ENCODE measurements around the gene PRIM1. TPM values are rescaled to one million over a fixed set of nuclear protein-coding genes. Genes with fewer than 3 reads are reported as not detected.

PRIM1 gene
- total RNA-seq, 2 experiments from 2014 or later, result 81.3 to 83.7 TPM

- ATAC-seq, result no peak
- CTCF ChIA-PET, result no interaction called here
- H3K4me3 Mint-ChIP-seq, result no peak overlapping the region
- no peaks in the 10 kb centered on the region for H3K27me3 Mint-ChIP-seq
- intact Hi-C loops (cut with DNase I, micrococcal nuclease), result no loop called here
- no peaks in the 10 kb centered on the region for H3K9me3 Mint-ChIP-seq (ENCODE audit: low read depth)
- no peak for DNase-seq
- POLR2A ChIA-PET, result no interaction called here
- no peak overlapping the region for H3K27ac Mint-ChIP-seq
- no peaks in the 10 kb centered on the region for H3K36me3 Mint-ChIP-seq (ENCODE audit: low read depth)
- H3K4me1 Mint-ChIP-seq, result no peaks in the 10 kb centered on the region
Observed at GRCh38 chr12:56781726-56782125, 29.6 kb upstream of the PRIM1 start.

GRCh38 chr12:56778756-56779155 is 26.6 kb upstream of the PRIM1 start:
- DNase-seq (no peak), ATAC-seq (no peak)
- no peaks in the 10 kb centered on the region for H3K27me3 Mint-ChIP-seq
- H3K27ac Mint-ChIP-seq, result no peak overlapping the region
- H3K4me1 Mint-ChIP-seq, result no peaks in the 10 kb centered on the region
- no peaks in the 10 kb centered on the region for H3K9me3 Mint-ChIP-seq (ENCODE audit: low read depth)
- no peak overlapping the region for H3K4me3 Mint-ChIP-seq
- ChIA-PET POLR2A (interaction anchor here (0.7 kb wide), 1 partner anchor 228 kb away, joined by 3 read pairs; no protein-coding TSS in a partner anchor), CTCF (interaction anchor here (0.6 to 0.7 kb wide), 2 partner anchors 220 to 919 kb away, joined by 3 read pairs; no protein-coding TSS in a partner anchor)
- intact Hi-C loops (cut with DNase I, micrococcal nuclease), result no loop called here
- H3K36me3 Mint-ChIP-seq (ENCODE audit: low read depth), result no peaks in the 10 kb centered on the region

GRCh38 chr12:56776654-56777053 is 24.5 kb upstream of the PRIM1 start:
- ChIA-PET POLR2A (no interaction called here), CTCF (no interaction called here)
- H3K36me3 Mint-ChIP-seq (ENCODE audit: low read depth), result no peaks in the 10 kb centered on the region
- H3K27ac Mint-ChIP-seq, result no peak overlapping the region
- no peaks in the 10 kb centered on the region for H3K9me3 Mint-ChIP-seq (ENCODE audit: low read depth)
- no peaks in the 10 kb centered on the region for H3K4me1 Mint-ChIP-seq
- intact Hi-C loops (cut with DNase I, micrococcal nuclease), result no loop called here
- DNase-seq (no peak), ATAC-seq (no peak)
- H3K27me3 Mint-ChIP-seq, result no peaks in the 10 kb centered on the region
- H3K4me3 Mint-ChIP-seq, result no peak overlapping the region

- ChIA-PET POLR2A (no interaction called here), CTCF (interaction anchor here (0.7 kb wide), 1 partner anchor 16 kb away, joined by 3 read pairs; no protein-coding TSS in a partner anchor)
- Mint-ChIP-seq H3K9me3 (ENCODE audit: low read depth) (no peaks in the 10 kb centered on the region), H3K27me3 (no peaks in the 10 kb centered on the region), H3K27ac (no peak overlapping the region), H3K36me3 (ENCODE audit: low read depth) (no peaks in the 10 kb centered on the region), H3K4me3 (no peak overlapping the region), H3K4me1 (no peaks in the 10 kb centered on the region)
- DNase-seq (no peak), ATAC-seq (no peak)
- intact Hi-C loops (cut with DNase I, micrococcal nuclease), result no loop called here
Observed at GRCh38 chr12:56775638-56776037, 23.5 kb upstream of the PRIM1 start.

- no peak overlapping the region for H3K4me3 Mint-ChIP-seq
- no peaks in the 10 kb centered on the region for H3K27me3 Mint-ChIP-seq
- ChIA-PET CTCF (no interaction called here), POLR2A (no interaction called here)
- no peaks in the 10 kb centered on the region for H3K9me3 Mint-ChIP-seq (ENCODE audit: low read depth)
- intact Hi-C loops (cut with DNase I, micrococcal nuclease), result no loop called here
- no peak for DNase-seq
- H3K4me1 Mint-ChIP-seq, result no peaks in the 10 kb centered on the region
- no peak overlapping the region for H3K27ac Mint-ChIP-seq
- H3K36me3 Mint-ChIP-seq (ENCODE audit: low read depth), result no peaks in the 10 kb centered on the region
- ATAC-seq, result no peak
Observed at GRCh38 chr12:56773113-56773512, 21.0 kb upstream of the PRIM1 start.

- H3K27me3 Mint-ChIP-seq, result no peaks in the 10 kb centered on the region
- H3K4me1 Mint-ChIP-seq, result no peaks in the 10 kb centered on the region
Observed at GRCh38 chr12:56772625-56773024, 20.5 kb upstream of the PRIM1 start.

GRCh38 chr12:56769868-56770267 is 17.7 kb upstream of the PRIM1 start:
- no peaks in the 10 kb centered on the region for H3K36me3 Mint-ChIP-seq (ENCODE audit: low read depth)
- no peak overlapping the region for H3K4me3 Mint-ChIP-seq
- H3K9me3 Mint-ChIP-seq (ENCODE audit: low read depth), result no peaks in the 10 kb centered on the region
- no peak overlapping the region for H3K27ac Mint-ChIP-seq
- intact Hi-C loops (cut with DNase I, micrococcal nuclease), result no loop called here
- no peak for DNase-seq
- no peaks in the 10 kb centered on the region for H3K27me3 Mint-ChIP-seq
- ChIA-PET POLR2A (no interaction called here), CTCF (interaction anchor here (0.7 kb wide), 2 partner anchors 145 to 631 kb away, joined by 3 read pairs; no protein-coding TSS in a partner anchor)
- H3K4me1 Mint-ChIP-seq, result no peaks in the 10 kb centered on the region
- ATAC-seq, result no peak

More at GRCh38 chr12:56772625-56773024, 20.5 kb upstream of the PRIM1 start:
- POLR2A ChIA-PET, result no interaction called here
- ATAC-seq (no peak), DNase-seq (no peak)
- intact Hi-C loops (cut with DNase I, micrococcal nuclease), result no loop called here
- Mint-ChIP-seq H3K27ac (no peak overlapping the region), H3K36me3 (ENCODE audit: low read depth) (no peaks in the 10 kb centered on the region), H3K9me3 (ENCODE audit: low read depth) (no peaks in the 10 kb centered on the region), H3K4me3 (no peak overlapping the region)
- CTCF ChIA-PET, result no interaction called here

GRCh38 chr12:56768424-56768823 is 16.3 kb upstream of the PRIM1 start:
- Mint-ChIP-seq H3K4me3 (no peak overlapping the region), H3K27ac (no peak overlapping the region), H3K27me3 (no peaks in the 10 kb centered on the region), H3K4me1 (no peaks in the 10 kb centered on the region), H3K9me3 (ENCODE audit: low read depth) (no peaks in the 10 kb centered on the region), H3K36me3 (ENCODE audit: low read depth) (no peaks in the 10 kb centered on the region)
- DNase-seq (no peak), ATAC-seq (no peak)
- intact Hi-C loops (cut with DNase I, micrococcal nuclease), result no loop called here
- CTCF ChIA-PET, result interaction anchor here (0.6 to 0.7 kb wide), 3 partner anchors 9 to 195 kb away, joined by 3 read pairs; no protein-coding TSS in a partner anchor
- POLR2A ChIA-PET, result no interaction called here

- ATAC-seq, result no peak
- no peak overlapping the region for H3K27ac Mint-ChIP-seq
- no peaks in the 10 kb centered on the region for H3K9me3 Mint-ChIP-seq (ENCODE audit: low read depth)
- H3K27me3 Mint-ChIP-seq, result no peaks in the 10 kb centered on the region
- H3K36me3 Mint-ChIP-seq (ENCODE audit: low read depth), result no peaks in the 10 kb centered on the region
- no peak for DNase-seq
- POLR2A ChIA-PET, result no interaction called here
- H3K4me1 Mint-ChIP-seq, result no peaks in the 10 kb centered on the region
- H3K4me3 Mint-ChIP-seq, result no peak overlapping the region
- CTCF ChIA-PET, result interaction anchor here (0.6 to 1.2 kb wide), 3 partner anchors 8 to 291 kb away, joined by 3 read pairs; no protein-coding TSS in a partner anchor
- intact Hi-C loops (cut with DNase I, micrococcal nuclease), result no loop called here
Observed at GRCh38 chr12:56766535-56766934, 14.4 kb upstream of the PRIM1 start.

- no peaks in the 10 kb centered on the region for H3K9me3 Mint-ChIP-seq (ENCODE audit: low read depth)
- intact Hi-C loops (cut with DNase I, micrococcal nuclease), result no loop called here
- CTCF ChIA-PET, result interaction anchor here (0.7 to 1.2 kb wide), 4 partner anchors 28 to 425 kb away, joined by 3 read pairs; no protein-coding TSS in a partner anchor
- H3K4me1 Mint-ChIP-seq, result peaks cover 3% of the 10 kb centered on the region
- H3K27me3 Mint-ChIP-seq, result no peaks in the 10 kb centered on the region
- DNase-seq (no peak), ATAC-seq (no peak)
- H3K36me3 Mint-ChIP-seq (ENCODE audit: low read depth), result no peaks in the 10 kb centered on the region
- POLR2A ChIA-PET, result interaction anchor here (0.8 kb wide), 1 partner anchor 39 kb away, joined by 3 read pairs; the partner anchor contains the start of gene NACA
- no peak overlapping the region for H3K4me3 Mint-ChIP-seq
- no peak overlapping the region for H3K27ac Mint-ChIP-seq
Observed at GRCh38 chr12:56763753-56764657, 11.9 kb upstream of the PRIM1 start.

- peaks cover 2% of the 10 kb centered on the region for H3K36me3 Mint-ChIP-seq (ENCODE audit: low read depth)
- H3K27ac Mint-ChIP-seq, result no peak overlapping the region
- no peaks in the 10 kb centered on the region for H3K27me3 Mint-ChIP-seq
- intact Hi-C loops (cut with DNase I, micrococcal nuclease), result no loop called here
- no peak for DNase-seq
- H3K4me1 Mint-ChIP-seq, result peaks cover 8% of the 10 kb centered on the region
- ChIA-PET POLR2A (no interaction called here), CTCF (interaction anchor here (0.8 to 1.6 kb wide), 4 partner anchors 226 to 347 kb away, joined by 3 to 7 read pairs (median 4); no protein-coding TSS in a partner anchor)
- H3K4me3 Mint-ChIP-seq, result no peak overlapping the region
- H3K9me3 Mint-ChIP-seq (ENCODE audit: low read depth), result peaks cover 3% of the 10 kb centered on the region
- ATAC-seq, result no peak
Observed at GRCh38 chr12:56761812-56762211, 9.7 kb upstream of the PRIM1 start.

GRCh38 chr12:56760460-56760859 is 8.3 kb upstream of the PRIM1 start:
- POLR2A ChIA-PET, result no interaction called here
- ATAC-seq (no peak), DNase-seq (no peak)
- no peak overlapping the region for H3K27ac Mint-ChIP-seq
- H3K27me3 Mint-ChIP-seq, result no peaks in the 10 kb centered on the region
- H3K4me1 Mint-ChIP-seq, result peaks cover 8% of the 10 kb centered on the region
- CTCF ChIA-PET, result interaction anchor here (0.8 to 8.0 kb wide), 2 partner anchors 241 to 416 kb away, joined by 3 to 105 read pairs; no protein-coding TSS in a partner anchor
- intact Hi-C loops (cut with DNase I, micrococcal nuclease), result no loop called here
- H3K4me3 Mint-ChIP-seq, result no peak overlapping the region
- H3K36me3 Mint-ChIP-seq (ENCODE audit: low read depth), result peaks cover 2% of the 10 kb centered on the region
- peaks cover 3% of the 10 kb centered on the region for H3K9me3 Mint-ChIP-seq (ENCODE audit: low read depth)
